Heart right ventricle (tissue), 16 donors: ENCODE data around the gene CLK4. TPM values are rescaled to one million over a fixed set of nuclear protein-coding genes. Genes with fewer than 3 reads are reported as not detected.

ENCODE experiments used
- ATAC-seq, 8 donors: fragments of 200-7000 bp; cut with Tn5 transposase; one replicate each; pipeline ENCODE4 v1.9.1; 2020; ENCODE audit warnings: mild to moderate bottlenecking in 8 of 8, moderate library complexity in 8 of 8, moderate number of reproducible peaks in 1 of 8
- DNase-seq, 2 donors: peaks; one replicate each; pipeline ENCODE4 v3.0.0-alpha.2; 2020
- H3K27ac ChIP-seq, 10 donors: fragments of 200-600 bp; sonication (generic) in 2 of 10; one replicate each; pipeline versions ENCODE4 v1.5.0 to v1.8.0; 2020 to 2022; ENCODE audit warnings: mild to moderate bottlenecking in 3 of 10
- H3K27me3 ChIP-seq, 7 donors: fragments of 200-600 bp; one replicate each; pipeline ENCODE4 v1.8.0; 2021 to 2022; ENCODE audit warnings: mild to moderate bottlenecking in 2 of 7
- H3K36me3 ChIP-seq, 9 donors: fragments of 200-600 bp; sonication (generic) in 1 of 9; one replicate each; pipeline versions ENCODE4 v1.5.0 to v1.8.0; 2020 to 2022; ENCODE audit warnings: mild to moderate bottlenecking in 2 of 9
- H3K4me1 ChIP-seq, 9 donors: fragments of 200-600 bp; sonication (generic) in 1 of 9; one replicate each; pipeline versions ENCODE4 v1.5.0 to v1.8.0; 2020 to 2022; ENCODE audit warnings: mild to moderate bottlenecking in 4 of 9
- H3K4me3 ChIP-seq, 10 donors: fragments of 200-600 bp; sonication (generic) in 2 of 10; one replicate each; pipeline versions ENCODE4 v1.5.0 to v1.8.0; 2020 to 2022; ENCODE audit warnings: mild to moderate bottlenecking in 7 of 10, moderate library complexity in 2 of 10
- H3K9me3 ChIP-seq, 11 donors: fragments of 200-600 bp in 10 of 11; sonication (generic) in 2 of 11; one replicate each; pipeline versions ENCODE4 v1.5.0 to v1.8.0; 2013 to 2022; ENCODE audit warnings: mild to moderate bottlenecking in 2 of 11, control low read depth in 1 of 11, moderate library complexity in 1 of 11
- CTCF ChIP-seq, 9 donors: fragments of 200-600 bp; sonication (generic) in 2 of 9; IDR thresholded peaks; one replicate each; pipeline versions ENCODE4 v1.5.0 to v1.8.0; 2021 to 2022; ENCODE audit warnings: antibody characterized with exemption in 9 of 9, mild to moderate bottlenecking in 5 of 9, moderate library complexity in 1 of 9
- WGBS, 2 donors: extraction: QIAGEN DNeasy Blood & Tissue Kit; methylation state at CpG; one replicate each; pipeline ENCODE4 v1.1.7; 2013; ENCODE audit warnings: inconsistent platforms in 1 of 2; 5-methylcytosine and 5-hydroxymethylcytosine counted together
- intact Hi-C, 10 donors: fragments of 100-400 bp; cut with DNase I; formaldehyde crosslinking; loops; one replicate each; pipeline versions ENCODE4 v1.11.1 to v1.14.2; 2022
- polyA plus RNA-seq, 2 donors: library from polyadenylated mRNA; stranded (reverse); fragments of 200-250 nt; gene quantifications; one replicate each; pipeline ENCODE4 v1.2.3, GENCODE V29; 2013
- total RNA-seq, 10 donors: library from RNA; stranded (reverse); fragmentation: NEBNext Ultra II Directional in 3 of 10; extraction: Animal tissue kit (Norgen Biotek cat#: 25700) in 3 of 10; gene quantifications; one replicate each; pipeline versions ENCODE4 v1.2.1 to v1.2.4, GENCODE V29; 2021 to 2023
- donor health status: Arrhythmogenic right ventricular cardiomyopathy.
- donor health status: ischemic (EF 13 %, LVEDD 7.1; RV severe dilation, severe dysfunction).
- donor health status: healthy with polysubstance abuse.
- donor health status: DM: no; HTN: yes; CAD: no.
- donor health status: DM: no; HTN: no; CAD: no.
- donor health status: ischemic (EF 25% LVEDD 6.9; RV normal size, moderate dysfunction).
- donor health status: ischemic (EF 25% LVEDD 5.7; RV mildly dilated, moderate dysfunction).
- donor health status: healthy.
- donor health status: DM: yes; HTN: yes; CAD: no.
- donor health status: Ischemic cardiomyopathy.
- donor health status: ischemic (EF 35%, LVEDD 5.7; RV mildly dilated, moderate dysfunction).
- donor health status: nonischemic (EF 11% LVEDD 7.7; RV severe dilation, severe dysfunction).
- donor health status: DM: yes; HTN: yes; CAD: no.
- donor health status: PGD.
- donor health status: ischemic (EF 29% LVEDD 5.4; RV normal size, mild dysfunction).
- donor health status: nonischemic (EF 23%, LVEDD 6.1; RV moderate dilation, normal function).

The CLK4 gene
- total and polyA plus RNA-seq, 12 donors = 6.0 to 67.0 (median 15.5) TPM

GRCh38 chr5:178563621-178564020, 63.2 kb downstream of the CLK4 start:
- Histone ChIP-seq H3K4me1 (no peaks in the 10 kb centered on the region), H3K27me3 (peaks cover 0 to 11% (median 0%) of the 10 kb centered on the region in 7 donors), H3K9me3 (no peaks in the 10 kb centered on the region), H3K4me3 (no peak overlapping the region), H3K36me3 (no peaks in the 10 kb centered on the region), H3K27ac (no peak overlapping the region)
- DNase-seq = no peak
- ATAC-seq = no peak
- 84 to 86% methylated on average over 8 of the region's 8 CpGs for WGBS, 2 donors
- no peak for TF ChIP-seq CTCF (IDR thresholded peaks at IDR 0.05)
- intact Hi-C loops = no loop called here

GRCh38 chr5:178561746-178562264, 65.0 kb downstream of the CLK4 start:
- Histone ChIP-seq H3K4me1 (no peaks in the 10 kb centered on the region), H3K27me3 (peaks cover 0 to 11% (median 0%) of the 10 kb centered on the region in 7 donors), H3K4me3 (no peak overlapping the region), H3K27ac (no peak overlapping the region), H3K36me3 (no peaks in the 10 kb centered on the region), H3K9me3 (no peaks in the 10 kb centered on the region)
- intact Hi-C loops = no loop called here
- ATAC-seq (no peak), DNase-seq (no peak)
- 84 to 87% methylated on average over 23 of the region's 23 CpGs for WGBS, 2 donors
- no peak for TF ChIP-seq CTCF (IDR thresholded peaks at IDR 0.05)

GRCh38 chr5:178560911-178561310, 65.9 kb downstream of the CLK4 start:
- H3K4me1 ChIP-seq = peaks cover 0 to 3% (median 0%) of the 10 kb centered on the region in 9 donors
- no peak for TF ChIP-seq CTCF (IDR thresholded peaks at IDR 0.05)
- intact Hi-C loops = no loop called here
- ATAC-seq (no peak), DNase-seq (no peak)
- H3K9me3 ChIP-seq = no peaks in the 10 kb centered on the region
- H3K36me3 ChIP-seq = no peaks in the 10 kb centered on the region
- 84 to 86% methylated on average over 7 of the region's 7 CpGs for WGBS, 2 donors
- H3K27me3 ChIP-seq = peaks cover 0 to 11% (median 0%) of the 10 kb centered on the region in 7 donors
- H3K27ac ChIP-seq = no peak overlapping the region
- no peak overlapping the region for H3K4me3 ChIP-seq

GRCh38 chr5:178557416-178557815, 69.4 kb downstream of the CLK4 start:
- no peaks in the 10 kb centered on the region for H3K36me3 ChIP-seq
- no peak overlapping the region for H3K27ac ChIP-seq
- no peak for ATAC-seq
- 80 to 85% methylated on average over 11 of the region's 11 CpGs for WGBS, 2 donors
- H3K27me3 ChIP-seq = peaks cover 0 to 4% (median 0%) of the 10 kb centered on the region in 7 donors
- no peak for TF ChIP-seq CTCF (IDR thresholded peaks at IDR 0.05)
- intact Hi-C loops = loop anchor here in 1 of 10 donors (10.0 kb wide), 1 partner anchor 93 kb away; no protein-coding TSS in a partner anchor
- no peak for DNase-seq
- no peak overlapping the region for H3K4me3 ChIP-seq
- peaks cover 0 to 6% (median 0%) of the 10 kb centered on the region in 9 donors for H3K4me1 ChIP-seq
- H3K9me3 ChIP-seq = no peaks in the 10 kb centered on the region
